GM12891 (cell line): ENCODE results near the gene PDE1A.

Experiments
- PAX5 ChIP-seq: IDR thresholded peaks from 2 replicates; pipeline ENCODE4 v1.6.1; 2011; ENCODE audit warnings: low read length, moderate library complexity, mild to moderate bottlenecking; ENCODE audit not compliant: insufficient read depth, severe bottlenecking
- POLR2A ChIP-seq: IDR thresholded peaks from 2 replicates; pipeline ENCODE4 v1.6.1; 2011; ENCODE audit warnings: low read depth, low read length, control low read depth
- POLR2AphosphoS5 ChIP-seq: IDR thresholded peaks from 2 replicates; pipeline ENCODE4 v1.6.1; 2011; ENCODE audit warnings: low read depth, low read length, control low read depth
- POU2F2 ChIP-seq: IDR thresholded peaks from 2 replicates; pipeline ENCODE4 v1.6.1; 2011; ENCODE audit warnings: low read depth, mild to moderate bottlenecking, control low read depth, low read length, moderate library complexity
- SPI1 ChIP-seq: IDR thresholded peaks from 2 replicates; pipeline ENCODE4 v1.6.1; 2011; ENCODE audit warnings: low read depth, low read length, control low read depth
- TAF1 ChIP-seq: IDR thresholded peaks from 2 replicates; pipeline ENCODE4 v1.6.1; 2011; ENCODE audit warnings: low read depth, low read length, control low read depth

- TF ChIP-seq POLR2AphosphoS5 (no peak), POLR2A (no peak), SPI1 (no peak), TAF1 (no peak), POU2F2 (no peak), PAX5 (no peak)
These were observed 127.2 kb downstream of the PDE1A start for GRCh38 chr2:182299632-182300031.
